Activated gamma-delta T cell (primary cell): ENCODE results near the gene PDE11A.

ENCODE experiments used
- DNase-seq: peaks from one replicate; lab custom pipeline; 2025; lab: John Stamatoyannopoulos, UW

Gene PDE11A

DNA sequence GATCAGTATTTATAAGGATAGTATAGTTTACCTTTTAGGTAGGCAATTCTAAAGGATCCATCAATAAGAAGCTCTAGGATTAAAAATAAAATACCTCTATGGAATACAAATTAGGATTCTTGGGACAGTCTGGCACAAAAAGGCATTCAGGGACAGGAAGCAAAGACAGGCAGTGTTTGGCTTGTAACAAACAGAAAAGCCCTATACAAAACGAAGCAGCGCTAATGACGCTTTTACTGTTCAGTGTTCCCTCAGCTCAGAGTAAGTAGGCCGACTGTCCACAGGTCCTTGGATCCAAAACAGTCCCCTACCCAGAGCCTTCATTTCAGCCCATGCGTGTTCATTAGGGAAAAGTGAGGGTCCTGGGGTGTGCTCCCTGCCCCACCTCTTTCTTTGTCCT, 443.7 kb downstream of the PDE11A start:
- DNase-seq: no peak

- no peak for DNase-seq
Measured at GRCh38 chr2:177625744-177626650, 446.6 kb downstream of the PDE11A start.

DNA sequence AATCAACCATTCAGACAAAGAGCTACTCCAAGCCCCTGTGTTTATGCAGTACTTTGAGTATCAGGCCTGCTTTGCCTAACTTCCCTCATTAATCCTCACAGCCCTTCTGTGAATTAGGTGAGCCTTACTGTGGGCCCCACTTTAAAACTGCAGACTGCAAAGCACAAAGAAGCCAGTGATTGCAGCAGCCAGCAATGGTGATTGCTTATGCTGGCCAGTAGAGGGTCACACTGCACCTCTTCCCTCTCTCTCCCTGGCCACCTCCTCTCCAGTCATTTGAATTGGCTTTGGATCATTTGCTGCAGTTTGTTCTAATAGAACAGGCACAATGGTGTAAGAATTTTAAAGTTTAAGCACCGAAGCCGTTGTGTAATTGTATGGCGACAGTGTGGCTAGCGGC, 450.1 kb downstream of the PDE11A start:
- no peak for DNase-seq

DNA sequence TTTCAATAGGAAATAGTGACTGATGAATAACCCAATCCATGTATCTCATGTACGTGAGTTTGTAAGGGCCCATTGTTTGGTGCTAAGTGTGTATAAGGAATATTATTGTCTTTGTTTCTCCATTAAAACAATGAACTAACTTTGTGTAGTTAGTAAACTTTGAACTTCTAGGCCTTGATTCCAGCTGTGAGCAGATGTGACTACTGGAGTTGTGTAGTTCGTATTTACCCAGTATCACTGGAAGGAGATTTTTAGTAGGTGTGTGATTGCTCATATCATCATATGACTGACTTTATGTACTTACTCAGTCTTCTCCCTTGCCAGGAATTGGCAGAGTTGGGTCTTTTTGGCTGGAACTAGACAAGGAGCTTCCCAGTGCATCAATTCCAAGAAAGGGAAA, 452.6 kb downstream of the PDE11A start:
- no peak for DNase-seq

DNA sequence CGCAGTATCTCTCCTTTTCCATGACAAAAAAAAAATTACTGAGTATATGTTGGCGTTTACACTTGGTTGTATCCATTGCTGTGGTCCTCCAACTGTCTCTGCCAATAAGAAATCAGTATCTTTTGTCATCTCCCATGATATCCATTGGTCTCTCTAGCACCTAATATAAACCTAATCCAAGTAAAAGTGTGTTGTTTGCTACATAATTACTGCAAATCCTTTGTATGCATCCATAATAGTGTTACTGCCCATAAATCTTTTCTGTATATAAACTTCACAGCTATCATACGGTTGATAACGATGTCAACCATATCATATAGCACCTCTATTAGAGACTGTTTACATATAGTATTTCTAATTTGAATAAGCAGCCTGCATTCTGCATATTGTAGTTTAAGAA, 453.1 kb downstream of the PDE11A start:
- DNase-seq: no peak

GRCh38 chr2:177618255-177619253, 454.0 kb downstream of the PDE11A start:
- peak; percentile 73 for DNase-seq

DNA sequence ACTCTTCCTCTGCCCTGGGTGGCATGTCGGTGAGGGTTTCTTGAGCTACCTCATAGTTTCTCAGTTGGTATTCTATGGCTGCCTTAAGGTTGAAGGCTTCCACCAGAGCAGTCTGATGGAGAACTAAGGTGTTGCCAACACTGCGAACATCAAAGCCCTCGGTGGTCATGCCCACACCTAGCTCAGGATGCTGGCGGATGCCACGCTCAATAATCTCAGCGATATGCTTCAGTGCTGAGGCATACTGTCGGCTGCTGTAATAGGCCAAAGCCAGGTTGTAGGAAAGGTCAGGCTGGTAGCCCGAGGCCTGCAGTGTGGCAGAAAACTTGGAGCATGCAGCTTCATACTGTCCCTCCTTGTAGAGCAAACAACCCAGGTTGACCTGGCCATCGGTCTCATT, 454.7 kb downstream of the PDE11A start:
- no peak for DNase-seq

DNA sequence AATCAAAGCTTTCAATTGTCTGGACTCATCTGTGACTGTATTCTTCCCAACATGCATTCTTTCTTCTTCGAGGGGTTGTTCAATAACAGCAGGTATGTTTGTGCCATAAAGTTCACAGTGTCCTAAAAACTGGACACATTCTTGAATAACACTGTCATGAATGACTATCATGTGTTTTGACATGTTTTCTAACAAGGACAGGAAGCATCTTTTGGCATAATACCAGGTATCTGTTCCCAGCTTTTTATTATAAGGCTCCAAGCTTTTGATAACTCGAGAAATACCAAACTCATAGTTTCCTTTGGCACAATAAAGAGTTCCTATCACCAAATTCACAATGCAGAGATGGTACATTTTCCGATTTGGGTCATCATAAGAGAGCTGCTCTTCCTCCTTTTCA, 455.8 kb downstream of the PDE11A start:
- DNase-seq: no peak

GRCh38 chr2:177616066-177616465, 456.5 kb downstream of the PDE11A start:
- DNase-seq: no peak

DNA sequence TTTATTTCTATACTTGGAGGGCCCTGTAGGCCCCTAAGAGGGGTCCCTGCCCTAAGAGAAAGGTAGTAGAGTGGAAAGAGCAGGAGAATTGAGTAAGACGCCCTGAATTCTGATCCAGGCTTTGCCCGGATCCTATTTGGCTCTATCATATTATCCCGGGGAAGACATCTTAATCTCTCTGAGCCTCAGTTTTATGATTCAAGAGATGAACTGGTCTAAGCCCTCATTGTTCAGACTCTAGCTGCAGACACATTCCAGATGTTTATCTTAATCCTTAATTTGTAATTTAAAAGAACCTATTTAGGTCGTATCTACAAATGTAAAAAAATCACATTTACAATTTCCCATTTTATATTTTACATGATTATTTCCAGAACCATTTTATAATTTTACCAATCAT, 459.9 kb downstream of the PDE11A start:
- DNase-seq: no peak

GRCh38 chr2:177611310-177611886, 461.2 kb downstream of the PDE11A start:
- no peak for DNase-seq

GRCh38 chr2:177610813-177611212, 461.8 kb downstream of the PDE11A start:
- no peak for DNase-seq

GRCh38 chr2:177606636-177607035, 465.9 kb downstream of the PDE11A start:
- no peak for DNase-seq

- no peak for DNase-seq
Measured at GRCh38 chr2:177604271-177605065, 468.1 kb downstream of the PDE11A start.

DNA sequence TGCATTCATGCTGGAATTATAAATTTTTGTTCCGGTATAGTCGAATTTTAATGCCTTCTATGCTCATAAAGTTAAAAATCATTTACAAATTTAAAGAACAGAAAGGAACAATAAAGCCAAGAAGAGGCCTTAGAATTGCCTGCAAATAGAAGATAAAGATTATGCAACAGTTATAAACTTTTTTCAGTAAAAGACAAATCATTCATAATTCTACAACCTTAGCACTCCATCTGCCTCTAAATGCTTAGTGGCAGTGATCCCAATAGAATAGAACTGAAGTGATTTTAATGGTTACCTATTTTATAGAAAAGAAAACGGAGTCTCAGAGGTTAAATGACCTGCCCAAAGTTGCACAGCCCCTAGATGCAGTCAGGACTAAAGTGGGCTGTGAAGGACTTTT, 468.8 kb downstream of the PDE11A start:
- no peak for DNase-seq

- no peak for DNase-seq
Measured at GRCh38 chr2:177603181-177603580, 469.4 kb downstream of the PDE11A start.

DNA sequence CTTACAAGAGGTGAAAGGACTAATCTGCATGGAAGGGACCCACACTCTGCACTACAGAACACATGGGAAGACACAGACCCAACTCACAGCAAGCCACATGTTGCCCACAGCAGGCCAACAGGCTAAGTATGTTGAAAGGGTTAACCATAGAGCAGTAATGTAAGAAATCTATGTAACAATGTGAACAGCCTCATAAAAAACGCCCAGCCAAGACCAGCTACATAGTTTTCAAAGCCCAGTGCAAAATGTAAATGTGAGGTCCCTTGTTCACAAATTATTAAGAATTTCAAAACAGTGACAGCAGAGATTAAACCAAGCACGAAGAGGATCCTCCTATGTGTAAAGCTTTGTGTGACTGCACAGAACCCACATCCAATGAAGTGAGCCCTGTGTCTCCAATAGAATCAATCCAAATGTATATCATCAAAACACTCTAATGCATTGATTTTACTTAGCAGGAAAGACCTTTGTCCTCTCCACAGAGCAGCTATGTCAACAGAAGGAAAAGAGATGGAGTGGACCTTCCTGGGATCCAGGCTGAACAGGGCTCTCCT, 469.9 kb downstream of the PDE11A start:
- DNase-seq: no peak

DNA sequence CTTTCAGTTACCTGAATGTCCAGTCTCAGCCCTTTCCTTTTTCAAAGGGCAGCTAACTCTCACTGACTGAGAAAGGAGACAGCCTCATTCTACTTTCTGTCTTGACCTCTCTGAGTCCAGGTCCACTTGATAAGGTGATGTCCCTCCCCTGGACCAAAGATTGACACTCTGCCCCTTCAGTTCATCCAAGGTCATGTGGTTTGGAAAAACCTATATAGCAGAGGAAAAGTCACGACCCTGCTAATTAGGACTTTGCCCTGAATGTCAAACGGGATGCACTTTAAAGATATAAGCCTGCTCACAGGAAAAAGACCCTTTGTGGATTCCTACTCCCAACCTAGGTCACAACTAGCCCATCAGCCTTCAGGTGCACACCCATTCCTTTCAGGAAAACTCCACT, 471.7 kb downstream of the PDE11A start:
- DNase-seq: no peak

DNA sequence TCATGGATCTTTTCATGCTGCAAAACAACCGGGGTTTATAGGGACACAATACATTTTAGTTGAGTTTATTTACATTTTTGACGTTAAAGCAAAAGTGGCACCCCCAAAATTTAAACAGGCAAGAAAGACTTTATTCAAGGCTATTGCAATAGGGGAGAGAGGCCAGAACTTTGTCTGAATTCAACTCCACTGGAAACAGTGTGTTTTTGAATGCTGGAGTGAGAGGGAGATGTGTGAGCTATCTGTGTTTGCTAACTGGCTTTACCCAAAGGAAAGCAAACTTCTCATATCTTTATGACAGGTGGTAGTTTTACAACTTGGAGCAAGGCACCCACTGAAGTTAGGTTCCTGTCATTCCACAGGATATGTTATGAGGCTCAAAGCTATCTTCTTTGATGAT, 472.6 kb downstream of the PDE11A start:
- no peak for DNase-seq

DNA sequence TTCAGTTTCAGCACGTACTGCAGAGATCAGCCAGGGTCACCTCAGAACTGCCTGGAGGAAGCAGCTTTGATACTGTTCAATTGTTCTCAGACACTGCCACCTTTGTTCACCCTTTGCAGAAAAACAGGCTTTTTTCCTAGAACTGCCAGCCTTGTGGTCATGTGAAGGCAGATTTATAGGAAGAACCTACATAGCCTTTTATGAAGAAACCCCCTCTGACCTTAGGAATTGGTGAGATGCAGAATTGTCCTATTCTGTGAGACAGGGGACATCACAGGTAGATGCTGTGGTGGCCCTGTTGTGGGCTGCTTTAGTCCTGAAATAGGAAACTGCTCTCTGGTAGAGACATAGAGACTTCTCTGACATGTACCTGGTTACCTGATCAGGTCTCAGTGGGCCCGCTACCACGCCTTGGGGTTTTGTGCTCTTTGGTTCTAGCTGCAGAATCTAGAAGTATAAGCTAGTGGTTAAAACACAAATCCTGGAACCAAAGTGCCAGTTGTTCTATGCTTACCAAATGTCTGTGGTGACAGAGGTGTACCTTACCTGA, 473.4 kb downstream of the PDE11A start:
- no peak for DNase-seq
